KOPT-K1 (cell line): ENCODE data around the gene F5.

Experiments
- H3K27ac ChIP-seq: fragments of 200-600 bp; sonication (generic); 2 replicates; pipeline ENCODE4 v1.5.1; 2016; ENCODE audit warnings: antibody characterized with exemption, mild to moderate bottlenecking, low read depth, low read length; ENCODE audit not compliant: poor library complexity, severe bottlenecking
- H3K36me3 ChIP-seq: fragments of 200-600 bp; sonication (generic); 2 replicates; pipeline ENCODE4 v1.5.1; 2017; ENCODE audit warnings: antibody characterized with exemption, mild to moderate bottlenecking, low read length, moderate library complexity; ENCODE audit not compliant: insufficient read depth
- H3K9me3 ChIP-seq: fragments of 200-600 bp; sonication (generic); 2 replicates; pipeline ENCODE4 v1.5.1; 2017; ENCODE audit warnings: antibody characterized with exemption, low read length, mild to moderate bottlenecking; ENCODE audit not compliant: insufficient read depth, poor library complexity, severe bottlenecking

The F5 gene

GRCh38 chr1:169466259-169467230 is 119.7 kb downstream of the F5 start:
- 0 out of 2 replicates have a peak, but pooled peaks cover 6% of the 10 kb centered on the region for H3K36me3 ChIP-seq
- H3K9me3 ChIP-seq, result no peaks in the 10 kb centered on the region
- no peak overlapping the region for H3K27ac ChIP-seq

GRCh38 chr1:169465281-169465680 is 121.0 kb downstream of the F5 start:
- 0 out of 2 replicates have a peak, but pooled peaks cover 6% of the 10 kb centered on the region for H3K36me3 ChIP-seq
- H3K9me3 ChIP-seq, result no peaks in the 10 kb centered on the region
- H3K27ac ChIP-seq, result no peak overlapping the region
